Esophagus muscularis mucosa (tissue), 4 donors: ENCODE data around the gene CD2BP2. TPM values are rescaled to one million over a fixed set of nuclear protein-coding genes. Genes with fewer than 3 reads are reported as not detected.

Experiments
- DNase-seq: peaks from one replicate; pipeline ENCODE4 v3.0.0-alpha.2; 2017; ENCODE audit errors: extremely low spot score
- H3K27ac ChIP-seq, 4 donors: fragments of 200-600 bp; sonication (generic); replicated peaks in 1 of 4; 1 replicate in 3 of 4; 2 replicates in 1 of 4; pipeline ENCODE4 v1.5.1; 2016 to 2019; ENCODE audit warnings: mild to moderate bottlenecking in 1 of 4
- H3K27me3 ChIP-seq, 4 donors: fragments of 200-600 bp; sonication (generic); one replicate each; pipeline versions ENCODE4 v1.5.1 to v1.6.0; 2016 to 2019
- H3K36me3 ChIP-seq, 4 donors: fragments of 200-600 bp; sonication (generic); one replicate each; pipeline ENCODE4 v1.5.1; 2016 to 2019
- H3K4me1 ChIP-seq, 4 donors: fragments of 200-600 bp; sonication (generic); one replicate each; pipeline ENCODE4 v1.5.1; 2016 to 2019
- H3K4me3 ChIP-seq, 4 donors: fragments of 200-600 bp; sonication (generic); 1 replicate in 2 of 4; 2 replicates in 2 of 4; pipeline ENCODE4 v1.5.1; 2016 to 2019; ENCODE audit warnings: mild to moderate bottlenecking in 4 of 4, moderate library complexity in 1 of 4
- H3K9me3 ChIP-seq, 4 donors: fragments of 200-600 bp; sonication (generic); 1 replicate in 3 of 4; 2 replicates in 1 of 4; pipeline ENCODE4 v1.5.1; 2016 to 2019
- CTCF ChIP-seq, 3 experiments: fragments of 200-600 bp in 2 of 3; fragments of 450-650 bp in 1 of 3; sonication (generic) in 2 of 3; IDR thresholded peaks; one replicate each; pipeline ENCODE4 v1.5.1; 2017 to 2019; ENCODE audit warnings: antibody characterized with exemption in 3 of 3, mild to moderate bottlenecking in 2 of 3, moderate library complexity in 1 of 3
- EP300 ChIP-seq: sonication (generic); formaldehyde crosslinking; IDR thresholded peaks from one replicate; pipeline ENCODE4 v1.6.1; 2017; ENCODE audit warnings: antibody characterized with exemption
- POLR2A ChIP-seq: fragments of 450-650 bp; IDR thresholded peaks from one replicate; pipeline ENCODE4 v1.6.1; 2017; ENCODE audit warnings: antibody characterized with exemption, moderate library complexity, mild to moderate bottlenecking, low read depth
- POLR2AphosphoS5 ChIP-seq, 2 donors: sonication (generic); formaldehyde crosslinking; IDR thresholded peaks; one replicate each; pipeline ENCODE4 v1.6.1; 2017; ENCODE audit warnings: antibody characterized with exemption in 2 of 2
- WGBS: methylation state at CpG from one replicate; pipeline ENCODE4 v1.1.5; 2018; 5-methylcytosine and 5-hydroxymethylcytosine counted together
- intact Hi-C: fragments of 100-400 bp; cut with DNase I; formaldehyde crosslinking; loops from one replicate; pipeline ENCODE4 v1.15.1; 2023
- total RNA-seq, 4 donors: library from RNA; depleted of rRNA; stranded (reverse); fragments of >200 nt; gene quantifications; one replicate each; pipeline versions ENCODE4 v1.1.0 to v1.2.1, GENCODE V29; 2016

The CD2BP2 gene
- total RNA-seq, 4 donors from 2014 or later: 24.9 to 63.9 (median 41.8) TPM

DNA sequence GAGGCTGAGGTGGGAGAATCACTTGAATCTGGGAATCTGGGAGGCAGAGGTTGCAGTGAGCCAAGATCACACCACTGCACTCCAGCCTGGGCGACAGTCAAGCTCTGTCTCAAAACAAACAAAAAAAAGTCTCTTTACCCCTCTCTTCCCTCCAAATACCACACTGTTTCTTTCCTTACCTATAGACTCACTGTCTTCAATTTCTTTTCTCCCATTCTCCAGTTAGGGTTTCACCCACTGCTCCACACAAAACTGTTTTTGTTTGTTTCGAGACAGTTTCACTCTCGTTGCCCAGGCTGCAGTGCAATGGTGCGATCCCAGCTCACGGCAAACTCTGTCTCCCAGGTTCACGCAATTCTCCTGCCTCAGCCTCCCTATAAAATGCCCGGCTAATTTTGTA is 6.1 kb upstream of the CD2BP2 start:
- Histone ChIP-seq H3K9me3 (no peaks in the 10 kb centered on the region), H3K27ac (no peak overlapping the region), H3K4me1 (peaks cover 4 to 24% (median 20%) of the 10 kb centered on the region in 4 donors), H3K27me3 (no peaks in the 10 kb centered on the region), H3K4me3 (no peak overlapping the region), H3K36me3 (peaks cover 18 to 95% (median 79%) of the 10 kb centered on the region in 4 donors)
- 94% methylated on average over 7 of the region's 7 CpGs for WGBS
- DNase-seq: no peak
- intact Hi-C loops: no loop called here
- TF ChIP-seq CTCF (IDR thresholded peaks at IDR 0.05): no peak
- TF ChIP-seq POLR2AphosphoS5 (IDR thresholded peaks at IDR 0.05): no peak
- TF ChIP-seq EP300: no peak
- TF ChIP-seq POLR2A: no peak

- intact Hi-C loops: loop anchor here (10.0 kb wide), 1 partner anchor 45 kb away; the partner anchor contains the start of gene ZNF771
Observed at GRCh38 chr16:30359871-30360170, 4.7 kb upstream of the CD2BP2 start.

DNA sequence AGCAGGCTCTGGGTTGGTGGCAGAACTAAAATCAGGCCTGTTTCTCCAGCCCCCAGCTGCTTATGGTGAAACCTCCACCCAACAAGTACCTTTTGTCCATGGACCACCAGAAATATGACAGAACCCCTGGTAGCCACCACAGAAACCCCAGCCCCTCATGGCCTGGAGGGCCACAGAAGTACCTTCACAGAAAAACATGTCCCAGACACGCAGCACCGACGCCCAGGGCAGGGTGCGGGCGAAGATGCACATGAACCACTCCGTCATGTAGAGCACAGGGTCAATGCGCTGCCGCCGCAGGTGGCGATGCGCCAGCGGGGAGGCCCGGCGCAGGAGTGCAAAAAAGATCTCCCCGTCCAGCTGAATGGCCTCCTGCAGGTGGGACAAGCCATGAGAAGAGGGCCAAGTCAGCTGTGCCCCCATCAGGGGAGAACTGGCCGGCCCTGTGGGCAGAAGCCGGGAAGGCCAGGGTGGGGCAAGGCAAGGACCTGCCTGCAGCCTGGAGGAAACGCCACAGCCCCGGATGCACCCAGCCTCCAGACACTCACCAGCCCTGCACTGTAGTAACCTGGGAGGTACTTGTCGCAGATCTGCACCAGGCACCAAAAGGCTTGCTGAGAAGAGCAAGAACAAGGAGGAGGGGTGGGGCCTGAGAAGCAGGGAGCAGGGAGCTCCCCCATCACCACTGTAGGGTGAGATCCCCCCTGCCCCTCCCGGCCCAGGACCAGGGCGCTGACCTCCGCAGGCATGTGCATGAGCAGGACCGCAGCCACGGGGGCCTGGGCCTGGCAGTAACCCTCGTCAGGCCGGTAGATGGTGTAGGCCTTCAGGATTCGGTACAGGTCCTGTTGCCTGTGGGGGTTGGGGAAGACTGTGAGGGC is 4.1 kb upstream of the CD2BP2 start:
- WGBS: 90% methylated on average over 21 of the region's 28 CpGs
- DNase-seq: no peak

More at GRCh38 chr16:30359871-30360170, 4.7 kb upstream of the CD2BP2 start:
- Histone ChIP-seq H3K27ac (no peak overlapping the region), H3K27me3 (no peaks in the 10 kb centered on the region), H3K4me3 (no peak overlapping the region), H3K9me3 (no peaks in the 10 kb centered on the region), H3K36me3 (peaks cover 17 to 81% (median 70%) of the 10 kb centered on the region in 4 donors), H3K4me1 (peaks cover 7 to 20% (median 17%) of the 10 kb centered on the region in 4 donors)
- no peak for DNase-seq
- TF ChIP-seq POLR2A (no peak), POLR2AphosphoS5 (IDR thresholded peaks at IDR 0.05) (no peak), CTCF (IDR thresholded peaks at IDR 0.05) (no peak), EP300 (no peak)
- WGBS: 84% methylated on average over 6 of the region's 6 CpGs

GRCh38 chr16:30358577-30358936 is 3.4 kb upstream of the CD2BP2 start:
- TF ChIP-seq POLR2A (no peak), POLR2AphosphoS5 (IDR thresholded peaks at IDR 0.05) (no peak), CTCF (IDR thresholded peaks at IDR 0.05) (no peak), EP300 (no peak)
- Histone ChIP-seq H3K4me3 (no peak overlapping the region), H3K27me3 (no peaks in the 10 kb centered on the region), H3K27ac (no peak overlapping the region), H3K4me1 (peaks cover 16 to 32% (median 27%) of the 10 kb centered on the region in 4 donors), H3K36me3 (peaks cover 10 to 72% (median 65%) of the 10 kb centered on the region in 4 donors), H3K9me3 (no peaks in the 10 kb centered on the region)
- intact Hi-C loops: loop anchor here (10.0 kb wide), 1 partner anchor 46 kb away; the partner anchor contains the start of gene ZNF771
- no peak for DNase-seq
- 87% methylated on average over 8 of the region's 9 CpGs for WGBS

More for the DNA sequence above, 4.1 kb upstream of the CD2BP2 start:
- H3K4me1 ChIP-seq: peaks cover 10 to 25% (median 20%) of the 10 kb centered on the region in 4 donors
- no peaks in the 10 kb centered on the region for H3K27me3 ChIP-seq
- H3K9me3 ChIP-seq: no peaks in the 10 kb centered on the region
- TF ChIP-seq POLR2AphosphoS5 (IDR thresholded peaks at IDR 0.05) (no peak), EP300 (no peak), POLR2A (no peak), CTCF (IDR thresholded peaks at IDR 0.05) (no peak)
- intact Hi-C loops: loop anchor here (10.0 kb wide), 1 partner anchor 46 kb away; the partner anchor contains the start of gene ZNF771
- no peak overlapping the region for H3K4me3 ChIP-seq
- H3K36me3 ChIP-seq: peaks cover 13 to 75% (median 65%) of the 10 kb centered on the region in 4 donors
- H3K27ac ChIP-seq: no peak overlapping the region
